ENCODE results near the gene XRCC1.

DNA sequence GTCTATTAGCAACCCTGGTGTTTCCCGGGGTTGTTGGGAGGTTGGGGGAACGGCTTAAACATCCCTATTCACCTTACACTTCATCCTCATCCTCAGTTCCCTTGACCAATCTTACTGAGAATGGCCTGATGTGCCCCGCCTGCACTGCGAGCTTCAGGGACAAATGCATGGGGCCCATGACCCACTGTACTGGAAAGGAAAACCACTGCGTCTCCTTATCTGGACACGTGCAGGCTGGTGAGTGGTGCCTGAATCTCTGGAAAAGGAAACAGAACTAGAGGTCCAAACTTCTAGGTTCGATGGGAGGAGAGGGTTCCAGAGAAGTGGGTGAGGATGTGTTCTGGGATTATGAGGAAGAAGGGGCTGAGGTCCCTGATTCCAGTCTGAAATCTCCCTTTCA lies 6.1 kb upstream of the XRCC1 start:
- TF ChIP-seq CTCF (conservative IDR thresholded peaks at IDR 0.05) (no peak), EZH2 (IDR thresholded peaks at IDR 0.05; ENCODE audit: low read depth) (no peak)
